Measurements from ENCODE around the gene AKAP8. TPM values are rescaled to one million over a fixed set of nuclear protein-coding genes. Genes with fewer than 3 reads are reported as not detected.
"Not testable (repeated sequence)": the region's sequence is repeated elsewhere in the genome, so short reads cannot be mapped to it uniquely, and the experiment has no call there.

Gene AKAP8
- total RNA-seq, 4 donors from 2014 or later = 21.6 to 75.2 (median 47.5) TPM

- in situ Hi-C loops (cut with MboI; ENCODE audit: low pct_ligation_motif_present in 1 of 4, low pct_unique_long_range_greater_than_20kb in 1 of 4, low sequenced_read_pairs in 3 of 4) (loop anchor here in 1 of 4 donors (10.0 kb wide), 1 partner anchor 137 kb away; no protein-coding TSS in a partner anchor), intact Hi-C loops (cut with DNase I; ENCODE audit: low total_unique reads) (no loop called here)
- DNase-seq = no peak
- WGBS, 2 donors (ENCODE audit: low coverage in 1 of 2) = 0 to 2% methylated on average over 2 to 4 of the region's 16 CpGs
- Histone ChIP-seq H3K27me3 (no peaks in the 10 kb centered on the region), H3K27ac (peak overlapping the region; percentile 86 to 93 (median 91)), H3K4me3 (peak overlapping the region; percentile 68 to 94 (median 80)), H3K4me1 (peaks cover 13 to 50% (median 22%) of the 10 kb centered on the region in 4 donors), H3K9me3 (no peaks in the 10 kb centered on the region), H3K36me3 (peaks cover 0 to 7% (median 5%) of the 10 kb centered on the region in 4 donors)
- TF ChIP-seq EP300 (IDR thresholded peaks at IDR 0.05; ENCODE audit: low read depth) (no peak), POLR2A (IDR thresholded peaks at IDR 0.05) (no peak), CTCF (IDR thresholded peaks at IDR 0.05) (no peak), POLR2AphosphoS5 (IDR thresholded peaks at IDR 0.05) (no peak)
Observed at GRCh38 chr19:15418231-15418578, 38.6 kb upstream of the AKAP8 start.

DNA sequence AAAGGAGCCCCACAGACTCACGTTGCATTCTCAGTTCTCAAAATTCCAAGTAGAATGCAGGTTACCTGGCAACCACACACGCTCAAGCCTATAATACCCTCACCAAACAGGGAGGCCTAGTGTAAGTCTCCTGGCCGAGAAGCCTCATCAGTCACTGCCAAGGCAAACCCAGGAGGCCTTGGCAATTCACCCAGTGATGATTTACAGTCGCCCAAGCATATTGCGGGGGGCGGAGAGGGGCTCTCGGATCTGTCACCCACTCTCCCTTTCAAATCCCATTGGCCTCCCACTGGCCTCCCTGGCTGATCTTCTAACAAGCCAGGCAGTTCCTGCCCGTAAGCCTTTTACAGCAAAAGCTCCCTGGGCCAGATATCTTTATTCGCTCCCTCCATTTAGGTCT lies 38.1 kb upstream of the AKAP8 start:
- Histone ChIP-seq H3K27me3 (no peaks in the 10 kb centered on the region), H3K27ac (peak overlapping the region; percentile 86 to 93 (median 91)), H3K4me1 (peaks cover 19 to 55% (median 25%) of the 10 kb centered on the region in 4 donors), H3K4me3 (peak overlapping the region; percentile 68 to 94 (median 80)), H3K9me3 (no peaks in the 10 kb centered on the region), H3K36me3 (peaks cover 0 to 2% (median under 1%) of the 10 kb centered on the region in 4 donors)
- intact Hi-C loops (cut with DNase I; ENCODE audit: low total_unique reads) (no loop called here), in situ Hi-C loops (cut with MboI; ENCODE audit: low pct_ligation_motif_present in 1 of 4, low pct_unique_long_range_greater_than_20kb in 1 of 4, low sequenced_read_pairs in 3 of 4) (loop anchor here in 1 of 4 donors (10.0 kb wide), 1 partner anchor 137 kb away; no protein-coding TSS in a partner anchor)
- WGBS, 2 donors (ENCODE audit: low coverage in 1 of 2) = 14% methylated on average over 9 of the region's 9 CpGs; no CpG with 5 or more reads in 1 of the 2 donors
- no peak for DNase-seq
- TF ChIP-seq EP300 (IDR thresholded peaks at IDR 0.05; ENCODE audit: low read depth) = no peak

DNA sequence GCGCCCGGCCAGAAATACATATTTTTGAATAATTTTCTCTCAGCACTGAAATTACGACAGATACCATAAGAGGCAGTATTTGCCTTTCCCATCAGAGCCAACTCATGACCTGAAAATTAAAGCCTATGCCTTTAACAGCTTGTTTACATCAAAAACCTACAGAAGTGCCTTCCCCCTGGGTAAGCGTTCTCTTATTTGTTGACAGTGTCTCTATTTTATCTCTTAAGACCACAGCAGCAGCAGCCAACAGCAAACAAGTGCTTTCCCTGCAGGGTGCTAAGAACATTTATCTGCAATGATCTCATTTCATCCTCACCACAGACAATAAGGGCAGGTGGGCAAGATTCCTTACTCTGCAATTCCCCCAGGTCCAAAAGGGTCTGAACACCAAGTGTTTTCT lies 33.2 kb upstream of the AKAP8 start:
- 74 to 83% methylated on average over 3 to 4 of the region's 4 CpGs for WGBS, 2 donors (ENCODE audit: low coverage in 1 of 2)

GRCh38 chr19:15411351-15411750 lies 31.8 kb upstream of the AKAP8 start:
- Histone ChIP-seq H3K36me3 (peaks cover 0 to 14% (median 0%) of the 10 kb centered on the region in 4 donors), H3K4me1 (peaks cover 7 to 65% (median 17%) of the 10 kb centered on the region in 4 donors)
- 69 to 82% methylated on average over 2 of the region's 2 CpGs for WGBS, 2 donors (ENCODE audit: low coverage in 1 of 2)
- H3K9me3 ChIP-seq; H3K27ac ChIP-seq; DNase-seq; H3K27me3 ChIP-seq; H3K4me3 ChIP-seq; intact Hi-C loops (cut with DNase I; ENCODE audit: low total_unique reads): not testable (repeated sequence)
- in situ Hi-C loops (cut with MboI; ENCODE audit: low pct_ligation_motif_present in 1 of 4, low pct_unique_long_range_greater_than_20kb in 1 of 4, low sequenced_read_pairs in 3 of 4) = loop anchor here in 1 of 4 donors (10.0 kb wide), 1 partner anchor 143 kb away; no protein-coding TSS in a partner anchor

More for the DNA sequence above, 33.2 kb upstream of the AKAP8 start:
- in situ Hi-C loops (cut with MboI; ENCODE audit: low pct_ligation_motif_present in 1 of 4, low pct_unique_long_range_greater_than_20kb in 1 of 4, low sequenced_read_pairs in 3 of 4) (loop anchor here in 1 of 4 donors (10.0 kb wide), 1 partner anchor 142 kb away; no protein-coding TSS in a partner anchor), intact Hi-C loops (cut with DNase I; ENCODE audit: low total_unique reads) (no loop called here)
- TF ChIP-seq EP300 (IDR thresholded peaks at IDR 0.05; ENCODE audit: low read depth) = no peak
- no peak for TF ChIP-seq POLR2A (IDR thresholded peaks at IDR 0.05)
- no peak for TF ChIP-seq POLR2AphosphoS5 (IDR thresholded peaks at IDR 0.05)
- TF ChIP-seq CTCF (IDR thresholded peaks at IDR 0.05) = no peak
- Histone ChIP-seq H3K36me3 (peaks cover 0 to 13% (median 0%) of the 10 kb centered on the region in 4 donors), H3K27ac (peak overlapping the region in 1 of 4 donors; percentile 4), H3K4me3 (no peak overlapping the region), H3K4me1 (peaks cover 19 to 68% (median 29%) of the 10 kb centered on the region in 4 donors), H3K27me3 (no peaks in the 10 kb centered on the region), H3K9me3 (no peaks in the 10 kb centered on the region)
- no peak for DNase-seq

GRCh38 chr19:15404780-15405211 lies 25.2 kb upstream of the AKAP8 start:
- DNase-seq = no peak
- in situ Hi-C loops (cut with MboI; ENCODE audit: low pct_ligation_motif_present in 1 of 4, low pct_unique_long_range_greater_than_20kb in 1 of 4, low sequenced_read_pairs in 3 of 4) = no loop called here
- Histone ChIP-seq H3K4me3 (no peak overlapping the region), H3K4me1 (peaks cover 8 to 54% (median 17%) of the 10 kb centered on the region in 4 donors), H3K27me3 (no peaks in the 10 kb centered on the region), H3K27ac (peak overlapping the region; percentile 57 to 79 (median 61)), H3K9me3 (no peaks in the 10 kb centered on the region), H3K36me3 (peaks cover 0 to 19% (median 7%) of the 10 kb centered on the region in 4 donors)
- intact Hi-C loops (cut with DNase I; ENCODE audit: low total_unique reads) = no loop called here
- WGBS, 2 donors (ENCODE audit: low coverage in 1 of 2) = 61% methylated on average over 3 of the region's 3 CpGs; no CpG with 5 or more reads in 1 of the 2 donors
- TF ChIP-seq EP300 (IDR thresholded peaks at IDR 0.05; ENCODE audit: low read depth) (no peak), POLR2A (IDR thresholded peaks at IDR 0.05) (no peak), POLR2AphosphoS5 (IDR thresholded peaks at IDR 0.05) (no peak), CTCF (IDR thresholded peaks at IDR 0.05) (no peak)
